ENCODE measurements around the gene SULT1A1.
"Not testable (repeated sequence)": the region's sequence is repeated elsewhere in the genome, so short reads cannot be mapped to it uniquely, and the experiment has no call there.

Gene SULT1A1

DNA sequence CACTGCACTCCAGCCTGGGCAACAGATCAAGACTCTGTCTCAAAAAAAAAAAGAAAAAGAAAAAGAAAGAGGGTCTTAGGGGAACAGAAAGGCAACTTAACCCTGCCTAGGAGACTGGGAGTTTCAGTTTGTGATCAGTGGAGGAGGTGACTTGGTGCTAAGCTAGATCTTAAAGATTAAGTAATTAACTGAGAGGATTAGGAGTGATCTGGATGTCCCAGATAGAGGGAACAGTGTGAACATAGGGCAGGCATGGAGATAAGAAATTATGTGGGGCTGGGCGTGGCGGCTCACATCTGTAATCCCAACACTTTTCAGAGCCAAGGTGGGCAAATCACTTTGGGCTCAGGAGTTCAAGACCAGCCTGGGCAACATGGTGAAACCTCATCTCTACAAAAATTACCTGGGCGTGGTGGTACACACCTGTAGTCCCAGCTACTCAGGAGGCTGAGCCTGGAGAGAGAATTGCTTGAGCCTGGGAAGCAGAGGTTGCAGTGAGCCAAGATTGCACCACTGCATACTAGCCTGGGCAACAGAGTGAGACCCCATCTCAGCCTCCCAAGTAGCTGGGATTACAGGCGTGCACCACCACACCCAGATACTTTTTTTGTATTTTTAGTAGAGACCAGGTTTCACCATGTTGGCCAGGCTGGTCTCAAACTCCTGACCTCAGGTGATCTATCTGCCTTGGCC lies 43.5 kb downstream of the SULT1A1 start:
- not testable (repeated sequence) for DNase-seq (ENCODE audit: extremely low spot score, insufficient read length, low read depth); FAIRE-seq

GRCh38 chr16:28563218-28563617 lies 46.6 kb downstream of the SULT1A1 start:
- FAIRE-seq, result no peak
- no peak for DNase-seq (ENCODE audit: extremely low spot score, insufficient read length, low read depth)

GRCh38 chr16:28562199-28562598 lies 47.6 kb downstream of the SULT1A1 start:
- DNase-seq (ENCODE audit: extremely low spot score, insufficient read length, low read depth) (no peak), FAIRE-seq (no peak)

GRCh38 chr16:28561557-28562187 lies 48.2 kb downstream of the SULT1A1 start:
- no peak for FAIRE-seq

DNA sequence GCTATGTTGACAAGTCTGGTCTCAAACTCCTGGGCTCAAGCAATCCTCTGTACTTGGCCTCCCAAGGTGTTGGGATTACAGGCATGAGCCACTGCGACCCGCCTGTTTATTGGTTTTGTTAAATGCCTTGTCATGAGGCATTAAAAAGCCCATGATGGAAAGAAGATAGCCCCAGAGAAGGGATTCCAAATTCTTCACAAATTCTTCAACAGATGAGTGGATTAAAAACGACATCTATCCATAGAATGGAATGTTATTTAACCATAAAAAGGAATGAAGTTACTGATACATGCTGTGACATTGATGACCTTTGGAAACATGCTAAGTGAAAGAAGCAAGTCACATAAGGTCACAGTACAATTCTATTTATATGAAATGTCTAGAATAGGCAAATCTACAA lies 51.4 kb downstream of the SULT1A1 start:
- no peak for FAIRE-seq
- no peak for DNase-seq (ENCODE audit: extremely low spot score, insufficient read length, low read depth)

More at GRCh38 chr16:28561557-28562187, 48.2 kb downstream of the SULT1A1 start:
- no peak for DNase-seq (ENCODE audit: extremely low spot score, insufficient read length, low read depth)

DNA sequence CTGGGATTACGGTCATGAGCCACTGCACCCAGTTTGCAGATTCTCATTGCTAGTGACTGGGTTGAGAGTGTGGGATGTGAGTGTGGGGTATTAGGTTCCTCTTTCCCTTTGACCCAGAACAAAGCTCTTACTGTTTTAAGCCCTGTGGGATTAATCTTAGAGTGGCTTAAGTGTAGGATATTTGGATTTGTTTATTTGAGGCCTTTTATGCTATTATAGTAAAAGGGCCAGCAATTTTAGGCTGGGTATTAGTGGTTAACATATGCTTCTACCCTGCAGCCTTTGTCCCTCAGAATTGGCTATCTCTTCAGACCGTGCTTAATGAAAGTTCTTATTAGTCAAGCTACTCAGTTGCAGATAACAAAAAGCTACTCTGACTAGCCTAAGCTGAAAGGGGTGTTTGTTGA lies 52.9 kb downstream of the SULT1A1 start:
- FAIRE-seq, result no peak
- no peak for DNase-seq (ENCODE audit: extremely low spot score, insufficient read length, low read depth)

DNA sequence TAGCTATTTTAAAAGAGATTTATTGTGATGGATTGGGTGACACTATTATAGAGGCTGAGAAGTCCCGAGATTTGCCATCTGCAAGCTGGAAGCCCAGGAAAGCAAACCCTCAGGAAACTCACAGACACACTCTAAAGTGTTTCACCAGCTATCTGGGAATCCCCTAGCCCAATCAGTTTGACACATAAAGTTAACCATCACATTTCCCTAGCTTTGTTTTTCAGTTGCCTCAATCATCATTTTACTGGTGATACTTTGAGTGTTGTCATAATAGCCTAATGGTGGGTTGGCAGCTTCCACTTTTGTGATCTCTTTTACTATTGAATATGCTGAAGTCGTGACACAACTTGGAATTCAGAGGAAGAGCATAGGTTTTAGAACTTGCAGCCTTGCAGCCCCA lies 54.3 kb downstream of the SULT1A1 start:
- peak; percentile 38 for FAIRE-seq
- DNase-seq (ENCODE audit: extremely low spot score, insufficient read length, low read depth), result no peak

Data from GM18507 (cell line).